ENCODE measurements around the gene FIGNL2. TPM values are rescaled to one million over a fixed set of nuclear protein-coding genes. Genes with fewer than 3 reads are reported as not detected.

Gene FIGNL2
- 0.18 to 0.28 TPM (median 0.26 TPM) in 5 replicates for total RNA-seq (2022; extraction: Qiagen RNA extraction)

GRCh38 chr12:51848326-51848727 lies at the start of gene FIGNL2:
FIGNL2 (minus strand) TSS chr12:51848718; CDS start chr12:51822413, 26,305 bp downstream.

GRCh38 chr12:51887476-51888315 lies 39.2 kb upstream of the FIGNL2 start, which contains the start of gene ANKRD33:
ANKRD33 (plus strand) TSS chr12:51888103; CDS start chr12:51888187, 84 bp downstream.

Other genes with a start within 250 kb of the FIGNL2 start
- 0.03 to 0.15 TPM in 2 of 5 replicates, not detected in the others for gene ANKRD33, start 39.4 kb upstream of the FIGNL2 start, total RNA-seq (2022; extraction: Qiagen RNA extraction)
- 0.05 to 0.20 TPM (median 0.06 TPM) in 5 replicates for gene ACVRL1, start 58.8 kb upstream of the FIGNL2 start, total RNA-seq (2022; extraction: Qiagen RNA extraction)
- gene ACVR1B, start 103.0 kb upstream of the FIGNL2 start, total RNA-seq (2022; extraction: Qiagen RNA extraction) = 14.4 to 21.7 TPM (median 16.6 TPM) in 5 replicates
- gene TAMALIN, start 158.2 kb upstream of the FIGNL2 start, total RNA-seq (2022; extraction: Qiagen RNA extraction) = 0.45 to 1.1 TPM (median 0.84 TPM) in 5 replicates
- gene NR4A1, start 202.7 kb upstream of the FIGNL2 start, total RNA-seq (2022; extraction: Qiagen RNA extraction) = 30.5 to 47.3 TPM (median 33.2 TPM) in 5 replicates
- gene ATG101, start 221.3 kb upstream of the FIGNL2 start, total RNA-seq (2022; extraction: Qiagen RNA extraction) = 89.9 to 103 TPM (median 94.3 TPM) in 5 replicates
- gene SMIM41, start 231.0 kb upstream of the FIGNL2 start, total RNA-seq (2022; extraction: Qiagen RNA extraction) = not detected in 5 replicates